T-helper 17 cell (primary cell): Measurements from ENCODE around the gene MAML3. TPM values are rescaled to one million over a fixed set of nuclear protein-coding genes. Genes with fewer than 3 reads are reported as not detected.

Source experiments
- ATAC-seq: fragments of 150-1000 bp; cut with Tn5 transposase; 2 replicates; pipeline ENCODE4 v1.10.0; 2021; ENCODE audit warnings: mild to moderate bottlenecking, moderate library complexity
- DNase-seq, 3 donors: peaks; one replicate each; pipeline versions ENCODE4 v3.0.0 to v3.0.0-alpha.2; 2020 to 2021
- H3K9me3 ChIP-seq: one replicate; pipeline ENCODE4 v1.7.0; 2013; ENCODE audit warnings: low read length, mild to moderate bottlenecking; ENCODE audit not compliant: control insufficient read depth, poor library complexity, severe bottlenecking
- H3K27ac Mint-ChIP-seq: one replicate; pipeline ENCODE4 v1.8.0; 2022; ENCODE audit warnings: mild to moderate bottlenecking, moderate library complexity, mixed read lengths
- H3K27me3 Mint-ChIP-seq: one replicate; pipeline ENCODE4 v1.8.0; 2022; ENCODE audit warnings: mixed read lengths
- H3K36me3 Mint-ChIP-seq: one replicate; pipeline ENCODE4 v1.8.0; 2022; ENCODE audit warnings: low read depth, mixed read lengths
- H3K4me1 Mint-ChIP-seq: one replicate; pipeline ENCODE4 v1.8.0; 2022; ENCODE audit warnings: mild to moderate bottlenecking, mixed read lengths
- H3K4me3 Mint-ChIP-seq: one replicate; pipeline ENCODE4 v1.8.0; 2022; ENCODE audit warnings: mild to moderate bottlenecking, moderate library complexity, mixed read lengths
- total RNA-seq, 4 donors: library from RNA in 2 of 4; stranded (reverse) in 2 of 4; gene quantifications; one replicate each; pipeline ENCODE4 v1.2.3 and lab custom pipeline; 2022 to 2026

MAML3 gene
- total RNA-seq, 2 donors from 2014 or later, result 1.1 to 4.2 TPM

DNA sequence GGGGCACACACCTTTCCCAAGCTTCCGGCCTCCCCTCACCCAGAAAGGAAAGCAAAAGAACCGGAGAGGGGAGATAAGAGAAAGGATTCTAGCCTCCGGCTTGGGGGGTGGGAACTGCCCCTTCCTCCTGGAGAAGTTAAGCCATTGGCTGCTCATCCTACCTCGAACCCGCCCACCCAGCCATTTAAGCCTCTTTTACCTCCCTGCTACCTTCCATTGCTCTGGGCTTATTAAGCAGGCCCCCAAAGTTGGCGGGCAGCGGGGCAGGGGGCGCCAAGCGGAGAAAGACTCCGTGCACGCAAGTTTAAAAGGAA lies 2.3 kb downstream of the MAML3 start:
- Mint-ChIP-seq H3K4me1 (peaks cover 18% of the 10 kb centered on the region), H3K27ac (peak overlapping the region; percentile 86), H3K27me3 (no peaks in the 10 kb centered on the region), H3K36me3 (no peaks in the 10 kb centered on the region), H3K4me3 (peak overlapping the region; percentile 93)
- ATAC-seq (peak; percentile 35), DNase-seq (peak in 1 of 3 donors; percentile 19)
- H3K9me3 ChIP-seq, result no peaks in the 10 kb centered on the region

- Mint-ChIP-seq H3K4me1 (peaks cover 12% of the 10 kb centered on the region), H3K27me3 (no peaks in the 10 kb centered on the region)
These were observed 2.9 kb downstream of the MAML3 start for GRCh38 chr4:140150886-140151698.

DNA sequence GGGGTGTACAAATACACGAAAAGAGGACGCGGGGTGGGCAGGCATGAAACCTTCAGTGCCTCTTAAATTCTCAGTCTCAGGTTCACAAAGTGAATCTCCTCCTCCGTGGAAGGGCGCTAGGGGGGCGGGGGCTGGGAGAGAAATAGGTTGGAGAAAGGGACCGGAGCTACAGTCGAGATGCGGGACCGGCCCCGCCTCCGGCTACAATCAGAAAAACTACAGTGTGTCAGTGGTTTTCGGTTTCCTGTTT lies 3.4 kb downstream of the MAML3 start:
- Mint-ChIP-seq H3K27me3 (no peaks in the 10 kb centered on the region), H3K27ac (peak overlapping the region; percentile 86), H3K4me1 (peaks cover 10% of the 10 kb centered on the region), H3K4me3 (peak overlapping the region; percentile 93), H3K36me3 (no peaks in the 10 kb centered on the region)
- DNase-seq (no peak), ATAC-seq (no peak)
- no peaks in the 10 kb centered on the region for H3K9me3 ChIP-seq

More at GRCh38 chr4:140150886-140151698, 2.9 kb downstream of the MAML3 start:
- ATAC-seq (peak; percentile 55), DNase-seq (peak; percentile 37 to 55 (median 42))
- peak overlapping the region; percentile 86 for H3K27ac Mint-ChIP-seq
- H3K9me3 ChIP-seq, result no peaks in the 10 kb centered on the region
- no peaks in the 10 kb centered on the region for H3K36me3 Mint-ChIP-seq
- H3K4me3 Mint-ChIP-seq, result peak overlapping the region; percentile 93

- ATAC-seq (peak; percentile 38), DNase-seq (peak; percentile 27 to 39 (median 38))
- H3K9me3 ChIP-seq, result no peaks in the 10 kb centered on the region
- H3K4me3 Mint-ChIP-seq, result peak overlapping the region; percentile 93
- H3K4me1 Mint-ChIP-seq, result peaks cover 10% of the 10 kb centered on the region
- no peaks in the 10 kb centered on the region for H3K27me3 Mint-ChIP-seq
- peak overlapping the region; percentile 86 for H3K27ac Mint-ChIP-seq
- no peaks in the 10 kb centered on the region for H3K36me3 Mint-ChIP-seq
These were observed 3.9 kb downstream of the MAML3 start for GRCh38 chr4:140149846-140150635.

DNA sequence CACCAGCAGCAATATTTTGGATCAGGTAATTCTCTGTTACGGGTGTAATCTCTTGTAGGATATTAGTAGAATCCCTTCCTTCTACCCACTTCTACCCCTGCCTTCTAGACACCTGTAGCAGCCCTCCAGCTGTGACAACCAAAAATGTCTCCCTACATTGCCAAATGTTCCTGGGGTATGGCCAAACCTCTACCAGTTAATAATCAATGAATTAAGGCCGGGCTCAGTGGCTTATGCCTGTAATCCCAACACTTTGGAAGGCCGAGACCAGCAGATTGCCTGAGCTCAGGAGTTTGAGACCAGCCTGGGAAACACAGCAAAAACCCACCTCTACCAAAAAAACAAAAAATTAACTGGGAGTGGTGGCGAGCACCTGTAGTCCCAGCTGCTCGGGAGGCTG lies 9.9 kb downstream of the MAML3 start:
- Mint-ChIP-seq H3K36me3 (no peaks in the 10 kb centered on the region), H3K27me3 (no peaks in the 10 kb centered on the region), H3K27ac (no peak overlapping the region), H3K4me1 (peaks cover 7% of the 10 kb centered on the region), H3K4me3 (no peak overlapping the region)
- no peaks in the 10 kb centered on the region for H3K9me3 ChIP-seq
- DNase-seq (no peak), ATAC-seq (no peak)

GRCh38 chr4:140141210-140141835 lies 12.7 kb downstream of the MAML3 start:
- ATAC-seq (no peak), DNase-seq (no peak)
- peaks cover 11% of the 10 kb centered on the region for H3K4me1 Mint-ChIP-seq
- no peaks in the 10 kb centered on the region for H3K36me3 Mint-ChIP-seq
- H3K27me3 Mint-ChIP-seq, result peaks cover 10% of the 10 kb centered on the region
- H3K4me3 Mint-ChIP-seq, result no peak overlapping the region
- H3K27ac Mint-ChIP-seq, result no peak overlapping the region
- H3K9me3 ChIP-seq, result no peaks in the 10 kb centered on the region

GRCh38 chr4:140140566-140140965 lies 13.4 kb downstream of the MAML3 start:
- Mint-ChIP-seq H3K4me1 (peaks cover 11% of the 10 kb centered on the region), H3K4me3 (no peak overlapping the region), H3K27me3 (peaks cover 12% of the 10 kb centered on the region), H3K27ac (no peak overlapping the region), H3K36me3 (no peaks in the 10 kb centered on the region)
- DNase-seq (no peak), ATAC-seq (no peak)
- H3K9me3 ChIP-seq, result no peaks in the 10 kb centered on the region

GRCh38 chr4:140138428-140138827 lies 15.6 kb downstream of the MAML3 start:
- ATAC-seq, result no peak
- Mint-ChIP-seq H3K36me3 (peaks cover 3% of the 10 kb centered on the region), H3K27ac (no peak overlapping the region), H3K4me3 (no peak overlapping the region), H3K4me1 (peaks cover 6% of the 10 kb centered on the region), H3K27me3 (peaks cover 21% of the 10 kb centered on the region)
- no peak for DNase-seq
- no peaks in the 10 kb centered on the region for H3K9me3 ChIP-seq

GRCh38 chr4:140137671-140138070 lies 16.3 kb downstream of the MAML3 start:
- DNase-seq, result no peak
- no peak for ATAC-seq
- H3K36me3 Mint-ChIP-seq, result peaks cover 3% of the 10 kb centered on the region
- no peak overlapping the region for H3K4me3 Mint-ChIP-seq
- peaks cover 21% of the 10 kb centered on the region for H3K27me3 Mint-ChIP-seq
- H3K4me1 Mint-ChIP-seq, result peaks cover 4% of the 10 kb centered on the region
- H3K27ac Mint-ChIP-seq, result no peak overlapping the region
- H3K9me3 ChIP-seq, result no peaks in the 10 kb centered on the region

- H3K9me3 ChIP-seq, result no peaks in the 10 kb centered on the region
- Mint-ChIP-seq H3K4me1 (peaks cover 4% of the 10 kb centered on the region), H3K36me3 (peaks cover 3% of the 10 kb centered on the region), H3K4me3 (no peak overlapping the region), H3K27ac (no peak overlapping the region), H3K27me3 (peaks cover 31% of the 10 kb centered on the region)
- ATAC-seq (no peak), DNase-seq (no peak)
These were observed 17.5 kb downstream of the MAML3 start for GRCh38 chr4:140136509-140136908.

DNA sequence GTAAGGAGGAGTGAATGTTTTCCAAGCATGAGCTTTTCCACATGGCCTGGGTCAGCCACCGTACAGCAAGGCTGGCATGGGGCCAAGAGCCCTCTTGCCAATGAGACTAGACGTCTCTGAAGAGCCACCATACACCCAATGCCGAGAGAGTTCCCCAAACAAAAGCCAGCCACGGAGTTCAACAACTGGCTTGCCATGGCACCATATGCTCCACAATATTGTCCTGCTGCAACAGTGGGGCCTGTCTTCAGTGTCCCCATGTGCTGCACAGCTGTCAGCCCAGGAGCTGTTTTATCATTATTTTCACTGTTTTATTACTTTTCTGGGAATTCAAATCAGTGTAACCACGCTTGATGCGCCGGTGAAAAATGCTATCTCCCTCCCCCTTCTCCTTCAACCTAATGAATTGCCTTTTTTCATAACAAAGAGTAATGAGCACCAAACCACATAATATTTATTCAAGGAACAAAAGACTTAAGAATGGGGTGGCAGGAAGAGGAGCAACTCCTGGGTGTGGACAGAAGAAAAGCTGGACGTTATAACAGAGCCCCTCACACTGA lies 18.4 kb downstream of the MAML3 start:
- ATAC-seq (no peak), DNase-seq (no peak)
- Mint-ChIP-seq H3K27ac (no peak overlapping the region), H3K4me3 (no peak overlapping the region), H3K4me1 (peaks cover 4% of the 10 kb centered on the region), H3K27me3 (peaks cover 32% of the 10 kb centered on the region), H3K36me3 (peaks cover 3% of the 10 kb centered on the region)
- no peaks in the 10 kb centered on the region for H3K9me3 ChIP-seq

GRCh38 chr4:140134746-140135425 lies 19.1 kb downstream of the MAML3 start:
- no peak overlapping the region for H3K4me3 Mint-ChIP-seq
- H3K4me1 Mint-ChIP-seq, result peaks cover 4% of the 10 kb centered on the region
- DNase-seq (no peak), ATAC-seq (no peak)
- H3K9me3 ChIP-seq, result no peaks in the 10 kb centered on the region
- peaks cover 3% of the 10 kb centered on the region for H3K36me3 Mint-ChIP-seq
- peaks cover 32% of the 10 kb centered on the region for H3K27me3 Mint-ChIP-seq
- no peak overlapping the region for H3K27ac Mint-ChIP-seq

- H3K27me3 Mint-ChIP-seq, result peaks cover 33% of the 10 kb centered on the region
- H3K36me3 Mint-ChIP-seq, result peaks cover 3% of the 10 kb centered on the region
- ATAC-seq (no peak), DNase-seq (no peak)
- H3K4me1 Mint-ChIP-seq, result peaks cover 4% of the 10 kb centered on the region
- no peak overlapping the region for H3K27ac Mint-ChIP-seq
- H3K9me3 ChIP-seq, result no peaks in the 10 kb centered on the region
- H3K4me3 Mint-ChIP-seq, result no peak overlapping the region
These were observed 20.4 kb downstream of the MAML3 start for GRCh38 chr4:140133576-140133975.
